CD8-positive, alpha-beta memory T cell (primary cell): ENCODE measurements around the gene IDH2. TPM values are rescaled to one million over a fixed set of nuclear protein-coding genes. Genes with fewer than 3 reads are reported as not detected.
A peak's percentile ranks its signal among the peaks of the same experiment; 100 is the strongest.
"Not testable (repeated sequence)": the region's sequence is repeated elsewhere in the genome, so short reads cannot be mapped to it uniquely, and the experiment has no call there.

Experiments used
- CTCF ChIA-PET: fragments of 350-600 bp; sonication (Branson Sonifier 250); formaldehyde crosslinking; loops from one replicate; lab custom pipeline; 2021; ENCODE audit warnings: antibody characterized with exemption; lab: Charles Lee
- POLR2A ChIA-PET: fragments of 350-600 bp; sonication (Branson Sonifier 250); formaldehyde crosslinking; loops from one replicate; lab custom pipeline; 2021; ENCODE audit warnings: antibody characterized with exemption; lab: Charles Lee
- DNase-seq, 5 donors: peaks; one replicate each; pipeline versions ENCODE4 v3.0.0 to v3.0.0-alpha.2; 2020 to 2022; ENCODE audit warnings: mixed read lengths in 1 of 5
- H3K27ac ChIP-seq: one replicate; pipeline ENCODE4 v1.7.0; 2013; ENCODE audit warnings: low read depth, mild to moderate bottlenecking, low read length, moderate library complexity
- H3K27me3 ChIP-seq: 2 replicates; pipeline ENCODE4 v1.7.0; 2013; ENCODE audit warnings: low read length, mild to moderate bottlenecking; ENCODE audit not compliant: insufficient read depth, poor library complexity, severe bottlenecking
- H3K36me3 ChIP-seq: 2 replicates; pipeline ENCODE4 v1.7.0; 2013; ENCODE audit warnings: mild to moderate bottlenecking, low read length, moderate library complexity; ENCODE audit not compliant: insufficient read depth
- H3K4me1 ChIP-seq: 2 replicates; pipeline ENCODE4 v1.7.0; 2013; ENCODE audit warnings: mild to moderate bottlenecking, low read length, moderate library complexity; ENCODE audit not compliant: insufficient read depth
- H3K4me3 ChIP-seq: 2 replicates; pipeline ENCODE4 v1.7.0; 2013; ENCODE audit warnings: mild to moderate bottlenecking, low read length
- H3K9me3 ChIP-seq: 2 replicates; pipeline ENCODE4 v1.7.0; 2013; ENCODE audit warnings: mild to moderate bottlenecking, low read length
- H3K27ac Mint-ChIP-seq, 8 donors: one replicate each; pipeline ENCODE4 v1.8.0; 2020 to 2021; ENCODE audit warnings: mixed read lengths in 8 of 8, mild to moderate bottlenecking in 6 of 8, inconsistent platforms in 3 of 8, moderate library complexity in 3 of 8
- H3K27me3 Mint-ChIP-seq, 2 donors: one replicate each; pipeline ENCODE4 v1.8.0; 2020 to 2021; ENCODE audit warnings: mixed read lengths in 2 of 2, mild to moderate bottlenecking in 1 of 2, moderate library complexity in 1 of 2
- H3K36me3 Mint-ChIP-seq, 3 donors: one replicate each; pipeline ENCODE4 v1.8.0; 2020 to 2021; ENCODE audit warnings: mixed read lengths in 3 of 3, inconsistent platforms in 1 of 3, mild to moderate bottlenecking in 1 of 3
- H3K4me1 Mint-ChIP-seq, 3 donors: one replicate each; pipeline ENCODE4 v1.8.0; 2020 to 2021; ENCODE audit warnings: mixed read lengths in 3 of 3, inconsistent platforms in 1 of 3, mild to moderate bottlenecking in 1 of 3
- H3K4me3 Mint-ChIP-seq, 7 donors: one replicate each; pipeline ENCODE4 v1.8.0; 2020 to 2021; ENCODE audit warnings: mixed read lengths in 7 of 7, mild to moderate bottlenecking in 6 of 7, moderate library complexity in 4 of 7, inconsistent platforms in 2 of 7
- H3K9me3 Mint-ChIP-seq, 5 donors: one replicate each; pipeline ENCODE4 v1.8.0; 2020 to 2022; ENCODE audit warnings: mixed read lengths in 5 of 5, mild to moderate bottlenecking in 3 of 5, moderate library complexity in 2 of 5, inconsistent platforms in 1 of 5
- polyA plus RNA-seq: library from polyadenylated mRNA; unstranded; fragments of 300-500 nt; fragmentation: Illumina TruSeq; gene quantifications from one replicate; pipeline ENCODE4 v1.2.3, GENCODE V29; 2021
- total RNA-seq, 2 experiments: library from RNA; stranded (reverse); gene quantifications; one replicate each; pipeline ENCODE4 v1.2.3, GENCODE V29; 2021

IDH2 gene
- total RNA-seq (10 to 100 TPM; 72.8 to 73.8 TPM), polyA plus RNA-seq (148 TPM)

DNA sequence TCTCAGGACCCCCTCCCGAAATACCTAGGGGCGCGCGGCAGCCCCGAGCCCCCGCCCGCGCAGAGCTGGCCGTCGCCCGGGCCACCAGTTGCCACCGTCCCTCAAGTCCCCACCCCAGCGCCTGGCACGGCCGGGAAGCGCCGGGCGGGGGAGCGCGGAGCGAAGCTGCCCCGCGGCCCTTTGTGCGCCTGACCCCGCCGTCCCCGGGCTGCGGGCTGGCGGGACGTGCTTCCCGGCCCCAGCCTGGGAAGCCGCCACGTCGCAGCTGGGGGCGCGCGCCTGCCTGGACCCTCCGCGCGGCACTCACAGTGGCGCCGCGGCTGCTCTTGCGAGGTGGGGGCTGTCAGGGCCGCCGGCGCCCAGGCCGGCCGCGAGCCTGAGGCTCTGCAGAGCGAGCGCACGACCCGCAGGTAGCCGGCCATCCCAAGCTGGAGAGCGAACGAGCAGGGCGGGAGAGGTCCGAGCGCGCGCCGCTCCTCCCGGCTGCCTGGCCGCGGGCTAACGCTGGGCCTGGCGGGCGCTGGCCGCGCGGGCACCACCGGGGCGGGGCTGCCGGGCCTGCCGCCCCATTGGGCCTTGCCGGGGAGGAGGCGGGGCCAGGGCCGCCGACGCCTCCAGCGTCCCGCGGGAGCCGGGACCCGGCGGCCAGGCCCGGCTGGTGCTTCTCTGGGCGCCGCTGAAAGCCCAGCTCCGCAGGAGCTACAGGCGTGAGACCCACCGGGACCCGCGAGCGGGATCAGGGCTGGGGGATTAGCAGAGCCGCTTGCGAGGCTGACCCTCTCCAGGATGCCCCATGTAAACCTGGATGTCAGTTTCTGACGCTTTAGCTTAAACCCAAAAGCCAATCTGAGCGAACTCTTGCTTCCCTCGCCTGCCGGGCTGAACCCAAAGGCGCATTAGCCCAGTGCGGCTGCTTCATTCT, at the start of gene IDH2:
Gene IDH2 (minus strand): TSS at position 500 of the 922 bp plus-strand sequence. CDS start 78 bp downstream, at position 422.
- Histone ChIP-seq H3K27ac (peak within 1 kb of the TSS; percentile 63), H3K9me3 (no peaks in the 10 kb centered on the region), H3K27me3 (no peaks in the 10 kb centered on the region), H3K4me1 (peaks cover 44% of the 10 kb centered on the region), H3K36me3 (no peaks in the 10 kb centered on the region), H3K4me3 (peak within 1 kb of the TSS; percentile 68)
- H3K27ac Mint-ChIP-seq = peak within 1 kb of the TSS; percentile 96 to 100 (median 99)
- peaks cover 0 to 2% (median 0%) of the 10 kb centered on the region in 5 donors for H3K9me3 Mint-ChIP-seq
- peaks cover 0 to 5% (median 0%) of the 10 kb centered on the region in 3 donors for H3K36me3 Mint-ChIP-seq
- no peaks in the 10 kb centered on the region for H3K27me3 Mint-ChIP-seq
- CTCF ChIA-PET = interaction anchor here (0.8 to 1.5 kb wide), 6 partner anchors 10 to 131 kb away, joined by 3 to 8 read pairs (median 4); partner anchors contain the start of gene CIB1
- DNase-seq = peak; percentile 67 to 79 (median 73)
- H3K4me3 Mint-ChIP-seq = peak within 1 kb of the TSS; percentile 88 to 98 (median 92)
- POLR2A ChIA-PET = interaction anchor here (0.6 to 2.0 kb wide), 3 partner anchors 42 to 131 kb away, joined by 3 to 11 read pairs (median 7); partner anchors contain the start of genes CIB1, GDPGP1 and SEMA4B
- H3K4me1 Mint-ChIP-seq = peaks cover 47 to 57% (median 54%) of the 10 kb centered on the region in 3 donors

GRCh38 chr15:90150551-90150950, 48.3 kb upstream of the IDH2 start:
- not testable (repeated sequence) for H3K4me3 Mint-ChIP-seq, H3K9me3 ChIP-seq, H3K9me3 Mint-ChIP-seq, H3K4me1 Mint-ChIP-seq, H3K27me3 ChIP-seq, H3K36me3 ChIP-seq, H3K27me3 Mint-ChIP-seq, H3K36me3 Mint-ChIP-seq, H3K4me1 ChIP-seq, H3K27ac ChIP-seq, H3K4me3 ChIP-seq, DNase-seq
- ChIA-PET POLR2A (interaction anchor here (0.5 kb wide), 1 partner anchor 17 kb away, joined by 5 read pairs; no protein-coding TSS in a partner anchor), CTCF (interaction anchor here (0.6 to 1.5 kb wide), 2 partner anchors 22 to 69 kb away, joined by 3 to 4 read pairs; no protein-coding TSS in a partner anchor)
- H3K27ac Mint-ChIP-seq = peak overlapping the region in 1 of 8 donors; percentile 16

DNA sequence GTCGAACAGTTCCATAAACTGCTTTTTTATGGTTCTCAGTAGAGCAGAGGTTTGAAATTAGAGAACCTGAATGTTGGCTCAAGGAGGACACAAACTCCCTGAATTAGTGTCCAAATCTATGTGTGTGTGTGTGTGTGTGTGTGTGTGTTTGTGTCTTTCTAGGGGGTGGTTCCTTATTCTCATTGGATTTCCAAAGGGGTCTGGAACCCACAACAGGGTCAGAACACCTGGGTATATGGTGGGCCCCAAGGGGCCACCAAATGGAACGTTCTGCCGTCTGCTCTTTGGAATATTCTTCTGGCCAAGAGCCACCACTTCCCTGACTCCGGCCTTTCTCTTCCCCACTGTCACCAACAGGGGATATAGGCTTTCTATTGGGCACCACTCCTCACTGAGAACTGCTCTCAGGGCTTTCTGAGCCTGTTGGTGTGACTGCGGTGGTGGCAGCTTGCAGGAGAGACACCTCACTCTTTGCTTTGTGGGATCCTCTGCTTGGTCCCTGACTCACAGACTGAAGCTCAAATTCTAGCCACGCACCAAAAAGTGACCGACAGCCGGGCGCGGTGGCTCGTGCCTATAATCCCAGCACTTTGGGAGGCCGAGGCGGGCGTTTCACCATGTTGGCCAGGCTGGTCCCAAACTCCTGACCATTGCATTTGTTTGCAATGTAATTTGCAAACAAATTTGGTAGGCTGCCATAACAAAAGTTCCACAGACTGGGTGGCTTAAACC, 47.5 kb upstream of the IDH2 start:
- no peaks in the 10 kb centered on the region for H3K36me3 Mint-ChIP-seq
- no peaks in the 10 kb centered on the region for H3K9me3 Mint-ChIP-seq
- no peaks in the 10 kb centered on the region for H3K4me1 ChIP-seq
- no peak overlapping the region for H3K4me3 Mint-ChIP-seq
- ChIA-PET CTCF (interaction anchor here (1.2 to 1.5 kb wide), 2 partner anchors 47 to 69 kb away, joined by 3 to 4 read pairs; no protein-coding TSS in a partner anchor), POLR2A (no interaction called here)
- peaks cover 0 to 3% (median 0%) of the 10 kb centered on the region in 3 donors for H3K4me1 Mint-ChIP-seq
- H3K27me3 Mint-ChIP-seq = no peaks in the 10 kb centered on the region
- DNase-seq = no peak
- H3K27ac Mint-ChIP-seq = peak overlapping the region in 1 of 8 donors; percentile 29
- no peaks in the 10 kb centered on the region for H3K27me3 ChIP-seq
- peak overlapping the region; percentile 54 for H3K27ac ChIP-seq
- no peaks in the 10 kb centered on the region for H3K36me3 ChIP-seq
- no peaks in the 10 kb centered on the region for H3K9me3 ChIP-seq
- no peak overlapping the region for H3K4me3 ChIP-seq

DNA sequence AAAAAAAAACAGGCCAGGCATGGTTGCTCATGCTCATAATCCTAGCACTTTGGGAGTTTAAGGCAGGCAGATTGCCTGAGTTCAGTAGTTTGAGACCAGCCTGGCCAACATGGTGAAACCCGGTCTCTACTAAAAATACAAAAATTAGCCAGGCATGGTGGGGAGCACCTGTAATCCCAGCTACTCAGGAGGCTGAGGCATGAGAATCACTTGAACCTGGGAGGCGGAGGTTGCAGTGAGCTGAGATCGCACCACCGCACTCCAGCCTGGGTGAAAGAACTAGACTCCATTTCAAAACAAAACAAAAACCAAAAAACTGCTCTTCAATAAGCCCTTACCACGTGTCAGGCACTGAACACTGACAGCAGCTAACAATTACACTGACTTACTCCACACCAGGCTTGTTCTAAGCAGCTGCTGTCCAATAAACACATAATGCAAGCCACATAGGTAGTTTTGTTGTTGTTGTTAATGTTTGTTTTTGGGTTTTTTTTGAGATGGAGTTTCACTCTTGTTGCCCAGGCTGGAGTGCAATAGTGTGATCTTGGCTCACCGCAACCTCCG, 44.0 kb upstream of the IDH2 start:
- peaks cover 13% of the 10 kb centered on the region for H3K4me1 ChIP-seq
- H3K9me3 ChIP-seq, H3K9me3 Mint-ChIP-seq, H3K27ac ChIP-seq, POLR2A ChIA-PET, H3K27me3 Mint-ChIP-seq, H3K36me3 ChIP-seq, H3K4me3 ChIP-seq, CTCF ChIA-PET, H3K36me3 Mint-ChIP-seq, H3K27ac Mint-ChIP-seq, H3K4me3 Mint-ChIP-seq, DNase-seq, H3K27me3 ChIP-seq: not testable (repeated sequence)
- peaks cover 14 to 21% (median 18%) of the 10 kb centered on the region in 3 donors for H3K4me1 Mint-ChIP-seq

DNA sequence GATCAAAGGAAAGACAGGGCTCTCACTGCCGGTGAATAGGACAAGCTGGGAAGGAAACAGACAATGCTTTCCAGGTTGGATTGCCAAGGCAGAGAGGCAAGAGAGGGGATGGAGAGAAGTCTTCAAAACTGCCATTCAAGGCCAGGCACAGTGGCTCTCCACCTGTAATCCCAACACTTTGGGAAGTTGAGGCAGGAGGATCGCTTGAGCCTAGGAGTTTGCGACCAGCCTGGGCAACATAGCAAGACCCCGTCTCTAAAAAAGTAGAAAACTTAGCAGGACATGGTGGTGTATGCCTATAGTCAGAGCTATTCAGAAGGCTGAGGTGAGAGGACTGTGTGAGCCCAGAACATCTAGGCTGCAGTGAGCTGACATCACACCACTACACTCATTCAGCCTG, 43.5 kb upstream of the IDH2 start:
- H3K27ac Mint-ChIP-seq = no peak overlapping the region

DNA sequence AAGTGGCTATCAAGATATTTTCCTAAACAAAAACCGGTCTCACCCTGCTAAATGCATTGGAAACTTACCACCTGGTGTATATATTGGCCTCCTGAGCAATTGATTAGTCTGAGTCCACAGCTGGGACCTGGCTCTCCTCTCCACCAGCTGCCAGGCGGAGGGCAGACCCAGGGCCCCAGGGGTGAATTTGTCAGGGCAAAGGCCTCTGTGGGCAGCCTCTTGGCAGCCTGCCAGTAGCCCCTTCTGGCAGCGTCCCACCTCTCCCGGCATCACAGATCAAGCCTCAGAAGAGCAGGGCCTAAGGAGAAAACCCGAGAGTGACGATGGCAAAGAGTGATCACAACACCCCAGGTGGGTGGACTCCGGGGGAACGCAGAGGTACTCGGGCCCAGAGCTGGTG, 43.0 kb upstream of the IDH2 start:
- ChIA-PET POLR2A (no interaction called here), CTCF (interaction anchor here (1.2 kb wide), 1 partner anchor 57 kb away, joined by 3 read pairs; no protein-coding TSS in a partner anchor)
- Mint-ChIP-seq H3K27me3 (no peaks in the 10 kb centered on the region), H3K9me3 (no peaks in the 10 kb centered on the region), H3K4me1 (peaks cover 17 to 25% (median 21%) of the 10 kb centered on the region in 3 donors), H3K4me3 (no peak overlapping the region), H3K36me3 (no peaks in the 10 kb centered on the region), H3K27ac (no peak overlapping the region)
- Histone ChIP-seq H3K27ac (no peak overlapping the region), H3K27me3 (no peaks in the 10 kb centered on the region), H3K36me3 (no peaks in the 10 kb centered on the region), H3K4me1 (peaks cover 13% of the 10 kb centered on the region), H3K9me3 (no peaks in the 10 kb centered on the region), H3K4me3 (no peak overlapping the region)
- peak in 1 of 5 donors; percentile 18 for DNase-seq

More for the DNA sequence above, 43.5 kb upstream of the IDH2 start:
- H3K4me1 ChIP-seq = peaks cover 13% of the 10 kb centered on the region
- no peaks in the 10 kb centered on the region for H3K9me3 ChIP-seq
- POLR2A ChIA-PET = no interaction called here
- H3K4me1 Mint-ChIP-seq = peaks cover 17 to 25% (median 21%) of the 10 kb centered on the region in 3 donors
- H3K4me3 Mint-ChIP-seq = no peak overlapping the region
- CTCF ChIA-PET = no interaction called here
- no peak for DNase-seq
- no peaks in the 10 kb centered on the region for H3K9me3 Mint-ChIP-seq
- no peak overlapping the region for H3K4me3 ChIP-seq
- no peak overlapping the region for H3K27ac ChIP-seq
- no peaks in the 10 kb centered on the region for H3K27me3 Mint-ChIP-seq
- H3K27me3 ChIP-seq = no peaks in the 10 kb centered on the region
- H3K36me3 Mint-ChIP-seq = no peaks in the 10 kb centered on the region
- no peaks in the 10 kb centered on the region for H3K36me3 ChIP-seq

- H3K27me3 Mint-ChIP-seq = no peaks in the 10 kb centered on the region
- peak; percentile 21 to 71 (median 43) for DNase-seq
- no peaks in the 10 kb centered on the region for H3K36me3 ChIP-seq
- peaks cover 13% of the 10 kb centered on the region for H3K4me1 ChIP-seq
- peaks cover 0 to 8% (median 3%) of the 10 kb centered on the region in 5 donors for H3K9me3 Mint-ChIP-seq
- POLR2A ChIA-PET = no interaction called here
- H3K4me1 Mint-ChIP-seq = peaks cover 27 to 37% (median 33%) of the 10 kb centered on the region in 3 donors
- no peak overlapping the region for H3K4me3 ChIP-seq
- no peaks in the 10 kb centered on the region for H3K27me3 ChIP-seq
- H3K27ac ChIP-seq = peak overlapping the region; percentile 51
- H3K27ac Mint-ChIP-seq = peak overlapping the region in 7 of 8 donors; percentile 53 to 93 (median 82)
- H3K4me3 Mint-ChIP-seq = peak overlapping the region in 4 of 7 donors; percentile 12 to 70 (median 34)
- H3K9me3 ChIP-seq = peaks cover 10% of the 10 kb centered on the region
- CTCF ChIA-PET = interaction anchor here (0.8 to 1.5 kb wide), 6 partner anchors 17 to 244 kb away, joined by 3 to 5 read pairs (median 4); partner anchors contain the start of genes CIB1, GDPGP1 and IQGAP1
- peaks cover 0 to 10% (median 0%) of the 10 kb centered on the region in 3 donors for H3K36me3 Mint-ChIP-seq
Measured at GRCh38 chr15:90143166-90143655, 40.9 kb upstream of the IDH2 start.
